Sigmoid colon (tissue), 4 donors: Measurements from ENCODE around the gene ZNF554.

ENCODE experiments used
- CTCF ChIP-seq, 4 experiments: fragments of 450-650 bp in 3 of 4; fragments of 200-600 bp in 1 of 4; IDR thresholded peaks; one replicate each; pipeline ENCODE4 v1.5.1; 2016 to 2019; ENCODE audit warnings: antibody characterized with exemption in 4 of 4, mild to moderate bottlenecking in 3 of 4, moderate library complexity in 2 of 4
- POLR2A ChIP-seq, 2 donors: fragments of 450-650 bp; IDR thresholded peaks; one replicate each; pipeline ENCODE4 v1.6.1; 2016; ENCODE audit warnings: antibody characterized with exemption in 2 of 2, mild to moderate bottlenecking in 2 of 2, moderate library complexity in 2 of 2
- POLR2AphosphoS5 ChIP-seq, 4 donors: sonication (generic); formaldehyde crosslinking; IDR thresholded peaks; one replicate each; pipeline ENCODE4 v1.6.1; 2017; ENCODE audit warnings: antibody characterized with exemption in 4 of 4

GRCh38 chr19:2852598-2852997, 32.9 kb downstream of the ZNF554 start:
- TF ChIP-seq CTCF (IDR thresholded peaks at IDR 0.05), result no peak
- TF ChIP-seq POLR2A (IDR thresholded peaks at IDR 0.05), result no peak
- no peak for TF ChIP-seq POLR2AphosphoS5 (IDR thresholded peaks at IDR 0.05)
